HUES6 (cell line): ENCODE results near the gene CMIP.

ENCODE experiments used
- H3K27ac ChIP-seq: 2 replicates; pipeline ENCODE4 v1.7.0; 2013; ENCODE audit warnings: low read depth, mild to moderate bottlenecking, low read length, inconsistent platforms
- H3K27me3 ChIP-seq: 2 replicates; pipeline ENCODE4 v1.6.1; 2013; ENCODE audit warnings: low read length; ENCODE audit not compliant: control insufficient read depth, insufficient read depth
- H3K36me3 ChIP-seq: 2 replicates; pipeline ENCODE4 v1.6.1; 2013; ENCODE audit warnings: low read length; ENCODE audit not compliant: control insufficient read depth, insufficient read depth
- H3K4me1 ChIP-seq: 2 replicates; pipeline ENCODE4 v1.6.1; 2013; ENCODE audit warnings: low read length; ENCODE audit not compliant: control insufficient read depth, insufficient read depth
- H3K4me3 ChIP-seq: 2 replicates; pipeline ENCODE4 v1.5.1; 2013; ENCODE audit warnings: low read depth, low read length
- H3K9ac ChIP-seq: one replicate; pipeline ENCODE4 v1.6.1; 2013; ENCODE audit warnings: mild to moderate bottlenecking, low read length
- H3K9me3 ChIP-seq: 2 replicates; pipeline ENCODE4 v1.6.1; 2013; ENCODE audit warnings: low read depth, low read length; ENCODE audit not compliant: control insufficient read depth, insufficient read depth

Gene CMIP

DNA sequence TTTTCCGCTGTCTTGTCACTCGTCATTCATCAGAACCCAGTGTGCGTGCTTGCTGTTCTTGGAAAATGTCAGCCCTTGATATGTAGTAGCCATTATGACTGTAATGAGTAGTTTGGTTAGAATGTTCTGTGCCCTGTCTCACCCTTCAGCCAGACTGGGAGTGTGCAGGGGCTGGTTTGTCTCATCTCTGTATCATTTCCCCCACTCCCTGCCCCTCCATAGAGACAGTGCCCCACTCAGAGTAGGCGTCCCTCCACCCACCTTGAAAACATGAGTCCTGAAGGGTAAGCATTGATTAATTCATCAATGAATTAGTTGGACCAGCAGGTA, 197.5 kb downstream of the CMIP start:
- Histone ChIP-seq H3K36me3 (no peaks in the 10 kb centered on the region), H3K4me3 (no peak overlapping the region), H3K27me3 (no peaks in the 10 kb centered on the region), H3K9me3 (no peaks in the 10 kb centered on the region), H3K9ac (no peak overlapping the region), H3K4me1 (peaks cover 29% of the 10 kb centered on the region), H3K27ac (no peak overlapping the region)

DNA sequence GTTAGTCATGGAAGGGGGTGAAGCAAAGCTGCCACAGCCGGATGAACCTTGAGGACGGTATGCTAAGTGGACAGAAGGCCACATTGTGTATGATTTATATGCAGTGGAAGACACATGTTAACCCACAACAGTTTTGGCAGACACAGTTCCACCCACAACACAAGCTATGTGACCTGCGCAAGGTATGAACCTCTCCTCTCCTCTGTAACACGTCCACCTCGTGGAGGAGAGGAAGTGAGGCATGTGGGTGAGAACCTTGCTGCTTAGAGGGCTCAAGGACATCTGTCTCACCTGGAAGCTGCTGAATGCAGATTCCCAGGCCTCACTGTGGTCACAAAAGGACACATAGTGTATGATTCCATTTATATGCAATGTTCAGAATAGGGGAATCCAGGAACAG, 198.3 kb downstream of the CMIP start:
- H3K4me1 ChIP-seq = peaks cover 32% of the 10 kb centered on the region
- no peaks in the 10 kb centered on the region for H3K9me3 ChIP-seq
- no peak overlapping the region for H3K27ac ChIP-seq
- no peak overlapping the region for H3K4me3 ChIP-seq
- no peaks in the 10 kb centered on the region for H3K36me3 ChIP-seq
- no peak overlapping the region for H3K9ac ChIP-seq
- no peaks in the 10 kb centered on the region for H3K27me3 ChIP-seq

DNA sequence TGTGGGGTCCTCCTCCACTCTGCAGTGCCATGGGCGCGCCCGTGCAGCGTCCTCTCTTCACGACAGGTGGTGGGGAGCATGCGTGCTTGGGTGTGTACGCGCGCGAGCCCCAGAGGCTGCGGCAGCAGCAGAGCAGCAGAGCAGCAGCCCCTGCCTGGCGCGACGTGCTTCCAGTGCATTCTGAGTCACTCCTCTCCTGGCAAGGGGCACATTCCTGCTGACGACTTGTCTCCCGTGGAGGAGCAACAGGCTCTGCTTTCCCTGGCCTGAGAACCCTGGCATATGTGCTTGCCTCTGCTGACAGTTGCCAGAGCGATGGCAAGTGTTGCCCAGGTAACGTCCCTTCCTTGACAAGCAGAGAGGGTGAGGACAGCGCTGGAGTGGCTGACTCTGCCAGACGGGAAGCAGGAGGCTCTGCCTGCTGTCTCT, 200.7 kb downstream of the CMIP start:
- H3K27ac ChIP-seq = no peak overlapping the region
- no peaks in the 10 kb centered on the region for H3K27me3 ChIP-seq
- peaks cover 29% of the 10 kb centered on the region for H3K4me1 ChIP-seq
- H3K9ac ChIP-seq = no peak overlapping the region
- H3K4me3 ChIP-seq = no peak overlapping the region
- no peaks in the 10 kb centered on the region for H3K9me3 ChIP-seq
- H3K36me3 ChIP-seq = no peaks in the 10 kb centered on the region

DNA sequence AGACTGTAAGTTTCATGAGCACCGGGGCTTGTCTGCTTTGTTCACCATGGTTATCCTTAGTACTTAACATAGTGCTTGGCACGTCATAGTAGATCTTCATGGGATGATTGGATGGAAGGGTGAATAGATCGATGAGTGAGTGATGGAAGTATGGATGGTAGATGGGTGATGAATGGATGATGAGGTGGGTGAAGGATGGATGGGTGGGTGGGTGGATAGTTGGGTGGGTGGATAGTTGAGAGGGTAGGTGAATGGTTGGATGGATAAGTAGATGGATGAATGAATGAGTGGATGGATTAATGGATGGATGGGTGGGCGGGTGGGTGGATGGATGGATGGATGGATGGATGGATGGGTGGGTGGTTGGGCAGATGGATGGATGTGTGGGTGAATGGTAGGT, 201.3 kb downstream of the CMIP start:
- Histone ChIP-seq H3K27me3 (no peaks in the 10 kb centered on the region), H3K36me3 (no peaks in the 10 kb centered on the region), H3K9me3 (no peaks in the 10 kb centered on the region), H3K9ac (no peak overlapping the region), H3K4me3 (no peak overlapping the region), H3K27ac (no peak overlapping the region), H3K4me1 (peaks cover 32% of the 10 kb centered on the region)

DNA sequence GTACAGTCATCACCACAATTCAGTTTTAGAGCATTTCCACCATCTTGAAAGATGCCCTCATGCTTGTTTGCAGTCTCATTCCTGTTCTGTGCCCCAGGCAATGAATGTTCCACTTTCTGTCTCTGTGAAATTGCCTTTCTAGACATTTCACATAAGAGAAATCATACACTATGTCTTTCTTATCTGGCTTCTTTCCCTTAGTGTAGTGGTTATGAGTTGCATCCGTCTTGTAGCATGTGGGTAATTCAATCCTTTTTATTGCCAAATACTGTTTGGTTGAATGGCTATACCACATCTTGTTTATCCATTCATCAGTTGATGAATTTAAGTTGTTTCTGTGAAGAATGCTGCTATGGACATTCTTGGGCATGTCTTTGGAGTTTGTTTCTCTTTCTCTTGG, 202.0 kb downstream of the CMIP start:
- H3K4me1 ChIP-seq = peaks cover 37% of the 10 kb centered on the region
- no peaks in the 10 kb centered on the region for H3K36me3 ChIP-seq
- H3K9me3 ChIP-seq = no peaks in the 10 kb centered on the region
- no peak overlapping the region for H3K4me3 ChIP-seq
- H3K27me3 ChIP-seq = no peaks in the 10 kb centered on the region
- H3K9ac ChIP-seq = no peak overlapping the region
- H3K27ac ChIP-seq = no peak overlapping the region

DNA sequence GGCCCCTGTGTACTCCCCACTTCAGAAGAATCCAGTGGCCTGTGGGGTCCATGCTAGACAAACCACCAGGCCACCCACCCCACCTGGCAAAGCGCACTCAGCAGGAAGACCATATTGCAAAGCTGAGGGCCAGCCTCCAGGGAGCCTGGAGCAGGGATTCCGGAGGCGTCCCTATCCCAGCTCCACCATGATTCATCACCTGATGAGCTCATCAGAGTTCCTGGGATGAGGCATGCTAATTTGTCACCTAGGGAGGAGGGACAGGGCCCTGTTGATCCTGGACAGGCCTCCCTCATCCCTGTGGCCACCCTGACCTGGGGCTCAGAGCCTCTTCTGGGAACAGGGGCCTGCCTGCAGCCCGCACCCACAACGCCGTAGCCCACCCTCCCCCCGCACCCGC, 202.9 kb downstream of the CMIP start:
- Histone ChIP-seq H3K4me1 (peaks cover 47% of the 10 kb centered on the region), H3K9ac (peak overlapping the region; percentile 51), H3K27ac (peak overlapping the region; percentile 42; the same call in 1 of the 2 replicates), H3K4me3 (no peak overlapping the region), H3K9me3 (no peaks in the 10 kb centered on the region), H3K36me3 (0 out of 2 replicates have a peak, but pooled peaks cover 2% of the 10 kb centered on the region), H3K27me3 (no peaks in the 10 kb centered on the region)

DNA sequence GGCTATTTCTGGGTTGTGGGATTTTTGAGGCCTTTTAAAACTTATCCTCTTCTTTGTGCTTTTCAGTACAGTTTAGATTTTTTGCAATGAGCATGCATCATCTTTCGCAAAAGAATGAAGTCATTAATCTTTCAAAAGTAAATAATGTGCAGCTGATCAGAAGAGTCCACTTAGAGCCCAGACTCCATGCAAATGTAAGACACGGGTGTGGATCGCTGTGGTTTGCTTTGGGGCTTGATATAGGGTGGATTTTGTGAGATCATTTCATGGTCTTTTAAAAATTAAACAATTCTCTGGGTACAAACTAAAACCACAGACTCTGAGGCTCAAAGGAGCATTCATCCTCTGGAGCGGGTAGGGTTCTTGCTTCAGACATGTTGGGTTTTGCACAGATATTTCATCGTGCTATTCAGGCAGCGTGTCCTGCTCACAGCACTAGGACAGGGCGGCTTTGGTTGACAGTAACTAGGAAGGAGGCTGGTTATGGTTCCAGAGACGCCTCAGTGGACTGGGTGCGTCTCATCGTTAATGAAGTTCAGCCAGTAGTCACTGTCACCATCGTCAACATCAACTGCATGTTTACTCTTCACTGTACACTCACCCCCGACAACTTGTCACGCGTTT, 205.1 kb downstream of the CMIP start:
- peaks cover 51% of the 10 kb centered on the region for H3K4me1 ChIP-seq

DNA sequence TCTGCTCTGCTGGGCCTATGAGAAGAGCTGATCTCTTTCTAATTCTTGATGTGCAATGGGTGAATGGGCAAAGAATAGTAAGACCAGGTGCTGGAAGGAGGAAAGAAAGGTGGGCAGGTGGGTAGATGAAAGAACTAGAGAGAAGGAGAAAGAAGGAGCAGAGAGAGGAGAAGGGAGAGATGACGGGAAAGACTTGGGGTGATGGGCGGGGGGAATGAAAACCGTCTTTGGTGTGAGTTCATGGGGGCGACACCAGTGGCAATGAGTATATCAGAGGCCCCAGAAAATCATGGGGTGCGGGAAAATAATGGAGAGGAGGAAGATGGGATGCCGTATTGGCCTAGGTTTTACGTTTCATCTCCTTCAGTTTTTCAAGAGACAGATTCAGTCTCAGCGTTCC, 205.7 kb downstream of the CMIP start:
- 0 out of 2 replicates have a peak, but pooled peaks cover 9% of the 10 kb centered on the region for H3K36me3 ChIP-seq
- H3K27me3 ChIP-seq = no peaks in the 10 kb centered on the region
- H3K4me3 ChIP-seq = no peak overlapping the region
- peaks cover 45% of the 10 kb centered on the region for H3K4me1 ChIP-seq
- no peak overlapping the region for H3K27ac ChIP-seq
- no peak overlapping the region for H3K9ac ChIP-seq
- H3K9me3 ChIP-seq = no peaks in the 10 kb centered on the region

More for the DNA sequence above, 205.1 kb downstream of the CMIP start:
- 0 out of 2 replicates have a peak, but pooled peaks cover 5% of the 10 kb centered on the region for H3K36me3 ChIP-seq
- no peaks in the 10 kb centered on the region for H3K27me3 ChIP-seq
- no peak overlapping the region for H3K4me3 ChIP-seq
- no peak overlapping the region for H3K27ac ChIP-seq
- no peaks in the 10 kb centered on the region for H3K9me3 ChIP-seq
- no peak overlapping the region for H3K9ac ChIP-seq

DNA sequence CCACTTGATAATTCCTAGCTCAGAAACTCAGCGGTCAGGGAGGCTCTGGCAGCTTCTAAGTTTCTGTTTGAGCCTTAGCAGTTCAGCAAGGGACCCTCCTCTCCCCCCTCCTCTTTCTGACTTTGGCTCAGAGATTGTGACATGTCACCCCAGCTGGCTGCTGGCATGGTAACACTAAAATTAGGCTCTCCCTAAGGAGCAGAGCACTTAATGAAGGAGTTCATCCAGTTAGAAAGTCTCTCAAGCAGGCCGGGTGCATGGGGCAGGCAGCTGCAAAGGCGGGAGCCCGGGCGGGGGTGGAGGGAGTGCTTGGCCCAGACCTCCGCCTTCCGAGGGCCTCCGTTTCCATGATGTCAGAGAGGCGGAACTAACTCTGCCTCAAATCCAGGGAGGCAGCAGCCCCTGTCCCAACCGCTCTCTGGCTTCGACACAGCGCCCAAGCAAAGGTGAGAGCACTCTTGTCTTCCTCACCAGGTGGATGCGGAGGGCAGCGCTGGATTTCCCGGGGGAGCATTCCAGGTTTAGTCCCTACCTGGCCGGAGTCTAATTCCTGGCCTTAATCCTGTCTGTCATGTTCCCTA, 206.5 kb downstream of the CMIP start:
- Histone ChIP-seq H3K9me3 (no peaks in the 10 kb centered on the region), H3K36me3 (0 out of 2 replicates have a peak, but pooled peaks cover 9% of the 10 kb centered on the region), H3K4me3 (no peak overlapping the region), H3K27me3 (no peaks in the 10 kb centered on the region), H3K9ac (peak overlapping the region; percentile 37), H3K4me1 (peaks cover 40% of the 10 kb centered on the region), H3K27ac (no peak overlapping the region)

DNA sequence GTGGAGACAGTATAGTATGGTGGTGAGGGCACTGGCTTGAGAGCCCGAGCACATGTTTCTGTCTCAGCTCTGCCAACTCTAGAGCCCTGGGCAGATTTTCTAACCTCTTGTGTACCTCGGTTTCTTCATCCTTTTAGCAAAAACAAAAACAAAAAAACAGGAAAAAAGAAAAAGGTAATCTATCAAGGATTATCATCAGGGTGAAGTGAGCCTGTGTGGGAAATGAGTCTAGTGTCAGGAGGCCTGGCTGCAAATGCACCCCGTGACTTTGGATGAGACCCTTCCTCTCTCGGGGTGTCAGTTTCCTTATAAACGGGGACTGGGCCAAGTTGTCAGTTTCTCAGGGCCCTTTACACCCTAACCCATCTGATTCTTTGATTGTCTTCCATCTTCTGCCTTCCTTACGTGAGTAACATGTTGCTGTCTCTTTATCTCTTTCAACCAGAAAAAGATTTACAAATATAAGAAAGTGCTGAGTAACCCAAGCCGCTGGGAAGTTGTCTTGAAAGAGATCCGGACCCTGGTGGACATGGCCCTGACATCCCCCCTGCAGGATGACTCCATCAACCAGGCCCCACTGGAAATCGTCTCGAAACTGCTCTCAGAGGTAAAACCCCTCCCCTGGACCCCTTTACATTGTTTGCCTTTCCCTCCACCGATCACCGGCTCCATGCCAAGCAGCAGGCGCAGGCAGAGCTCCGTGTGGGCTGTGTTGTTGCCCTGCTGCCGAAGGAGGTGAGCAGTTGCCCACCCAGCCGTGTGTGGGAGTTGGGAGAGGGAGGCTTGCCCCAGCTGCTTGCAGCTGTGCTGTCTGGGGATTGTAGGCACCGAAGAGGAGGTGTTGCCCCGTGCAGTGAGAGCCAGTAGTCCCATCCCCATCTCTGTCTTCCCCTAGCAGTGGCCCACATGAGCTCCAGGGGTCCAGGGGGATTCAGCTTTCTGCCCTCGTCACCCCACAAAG, 207.4 kb downstream of the CMIP start:
- no peaks in the 10 kb centered on the region for H3K27me3 ChIP-seq
- H3K9me3 ChIP-seq = no peaks in the 10 kb centered on the region
- H3K4me1 ChIP-seq = peaks cover 38% of the 10 kb centered on the region
- H3K27ac ChIP-seq = 0 out of 2 replicates have a peak overlapping the region, but pooled peaks have one; percentile 36
- H3K9ac ChIP-seq = no peak overlapping the region
- H3K4me3 ChIP-seq = no peak overlapping the region
- 0 out of 2 replicates have a peak, but pooled peaks cover 9% of the 10 kb centered on the region for H3K36me3 ChIP-seq
